Muscle layer of duodenum (tissue), 2 donors: ENCODE measurements around the gene IFI44L.

Experiments
- H3K27ac ChIP-seq: one replicate; pipeline ENCODE4 v1.7.0; 2013; ENCODE audit warnings: mild to moderate bottlenecking, low read length
- H3K27me3 ChIP-seq: one replicate; pipeline ENCODE4 v1.7.0; 2013; ENCODE audit warnings: low read depth, mild to moderate bottlenecking, control low read depth, low read length
- H3K36me3 ChIP-seq, 2 donors: one replicate each; pipeline ENCODE4 v1.7.0; 2013; ENCODE audit warnings: low read length in 2 of 2, control low read depth in 1 of 2, mild to moderate bottlenecking in 1 of 2; ENCODE audit not compliant: insufficient read depth in 2 of 2, control insufficient read depth in 1 of 2
- H3K4me1 ChIP-seq, 2 donors: one replicate each; pipeline ENCODE4 v1.7.0; 2013; ENCODE audit warnings: low read length in 2 of 2, mild to moderate bottlenecking in 2 of 2, control low read depth in 1 of 2, moderate library complexity in 1 of 2; ENCODE audit not compliant: insufficient read depth in 2 of 2, control insufficient read depth in 1 of 2
- H3K4me3 ChIP-seq, 2 donors: one replicate each; pipeline ENCODE4 v1.7.0; 2013; ENCODE audit warnings: low read length in 2 of 2, low read depth in 1 of 2, mild to moderate bottlenecking in 1 of 2
- H3K9me3 ChIP-seq, 2 donors: one replicate each; pipeline ENCODE4 v1.7.0; 2013; ENCODE audit warnings: low read length in 2 of 2, control low read depth in 1 of 2, mild to moderate bottlenecking in 1 of 2; ENCODE audit not compliant: control insufficient read depth in 1 of 2
- donor health status: healthy.

IFI44L gene

DNA sequence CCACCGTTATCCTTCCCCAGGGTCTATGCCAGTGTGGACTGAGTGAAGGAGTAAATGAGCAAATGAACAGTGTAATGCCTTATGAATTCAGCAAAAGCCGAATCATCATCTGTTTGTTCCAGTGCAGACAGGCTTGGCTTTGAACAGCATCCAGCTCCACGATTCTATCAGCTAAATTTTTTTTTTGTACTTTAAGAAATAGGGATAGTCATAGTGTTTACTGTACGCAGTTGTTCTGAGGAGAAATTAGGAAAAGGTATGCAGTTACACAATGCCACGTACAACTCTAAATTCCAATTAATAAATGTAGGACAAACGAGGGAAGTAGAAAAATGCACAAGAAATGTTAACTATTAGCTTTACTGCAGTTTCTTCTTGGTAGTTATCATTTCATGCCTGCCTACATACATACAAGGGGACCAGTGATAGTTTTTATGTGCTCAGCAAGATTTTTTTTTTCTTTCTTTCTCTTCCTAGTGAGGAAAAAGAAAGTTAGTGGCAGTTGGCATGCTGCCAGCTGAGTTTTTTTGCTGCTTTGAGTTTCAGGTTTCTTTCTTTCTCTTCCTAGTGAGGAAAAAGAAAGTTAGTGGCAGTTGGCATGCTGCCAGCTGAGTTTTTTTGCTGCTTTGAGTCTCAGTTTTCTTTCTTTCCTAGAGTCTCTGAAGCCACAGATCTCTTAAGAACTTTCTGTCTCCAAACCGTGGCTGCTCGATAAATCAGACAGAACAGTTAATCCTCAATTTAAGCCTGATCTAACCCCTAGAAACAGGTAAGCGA, at the start of gene IFI44L:
Gene IFI44L (plus strand): TSS at position 646 of the 777 bp plus-strand sequence. CDS start 7,468 bp downstream, outside the sequence.
- Histone ChIP-seq H3K9me3 (no peaks in the 10 kb centered on the region), H3K27ac (peak within 1 kb of the TSS; percentile 20), H3K27me3 (no peaks in the 10 kb centered on the region), H3K4me1 (peaks cover 4% of the 10 kb centered on the region in 2 donors), H3K4me3 (peak within 1 kb of the TSS; percentile 60 to 63), H3K36me3 (peaks cover 0 to 5% of the 10 kb centered on the region in 2 donors)

DNA sequence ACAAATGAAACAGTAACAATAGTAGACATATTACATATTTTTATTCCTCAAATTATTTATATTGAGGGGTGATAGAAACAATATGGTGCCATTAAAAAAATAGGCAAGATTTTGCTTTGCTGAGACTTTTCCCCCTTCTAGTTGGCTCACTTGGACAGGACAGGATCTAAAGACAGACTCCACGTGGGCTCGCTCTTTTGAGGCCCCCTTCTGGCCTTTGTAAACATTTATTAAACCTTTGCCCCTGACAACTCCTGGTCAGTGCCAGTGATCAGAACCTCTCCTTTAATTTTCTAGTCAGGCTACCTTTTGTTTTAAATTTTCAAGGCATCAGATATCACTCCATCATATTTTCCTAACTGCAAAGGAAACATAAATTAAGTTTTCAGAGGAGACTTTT, 49.7 kb upstream of the IFI44L start:
- Histone ChIP-seq H3K27me3 (no peaks in the 10 kb centered on the region), H3K9me3 (no peaks in the 10 kb centered on the region), H3K4me3 (no peak overlapping the region), H3K4me1 (no peaks in the 10 kb centered on the region), H3K27ac (no peak overlapping the region), H3K36me3 (no peaks in the 10 kb centered on the region)

DNA sequence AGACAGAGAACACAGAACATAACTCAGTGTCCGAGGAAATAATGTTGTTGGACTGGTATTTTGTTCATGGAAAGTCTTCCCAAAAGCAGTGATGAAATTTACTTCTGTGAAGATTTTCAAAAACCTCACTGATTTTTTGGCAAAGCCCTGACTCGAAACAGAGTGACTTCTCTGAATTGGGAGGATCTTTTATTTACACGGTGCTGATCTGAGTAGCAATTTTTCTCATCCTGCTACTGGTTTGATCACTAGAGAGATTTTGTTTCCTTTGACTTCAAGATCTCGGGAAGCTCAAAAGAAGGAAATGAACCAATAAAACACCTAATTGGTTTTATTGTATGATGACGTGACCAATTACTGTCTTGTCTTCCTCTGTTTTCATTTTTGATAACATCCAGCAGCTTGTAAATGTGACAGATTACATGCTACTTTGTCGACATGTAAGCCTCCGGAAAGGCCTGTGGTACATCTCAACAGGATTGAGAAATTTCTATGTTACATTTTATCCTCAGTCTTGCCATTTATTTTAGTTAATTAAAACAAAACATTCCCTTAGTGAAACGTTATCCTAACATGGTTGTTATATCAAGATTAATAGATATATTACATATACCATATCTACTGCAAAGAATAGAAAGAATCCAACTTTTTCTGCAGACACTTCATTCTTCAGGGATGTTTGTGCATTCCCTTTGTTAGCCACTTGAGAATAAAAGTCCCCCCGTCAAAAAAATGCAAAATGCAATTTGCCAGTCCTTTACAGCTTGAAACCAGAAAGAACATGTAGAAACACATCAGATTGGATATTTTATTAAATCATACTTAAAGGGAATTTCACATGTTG, 42.8 kb upstream of the IFI44L start:
- H3K36me3 ChIP-seq: no peaks in the 10 kb centered on the region
- no peaks in the 10 kb centered on the region for H3K27me3 ChIP-seq
- H3K4me3 ChIP-seq: no peak overlapping the region
- no peaks in the 10 kb centered on the region for H3K9me3 ChIP-seq
- no peak overlapping the region for H3K27ac ChIP-seq
- H3K4me1 ChIP-seq: no peaks in the 10 kb centered on the region

DNA sequence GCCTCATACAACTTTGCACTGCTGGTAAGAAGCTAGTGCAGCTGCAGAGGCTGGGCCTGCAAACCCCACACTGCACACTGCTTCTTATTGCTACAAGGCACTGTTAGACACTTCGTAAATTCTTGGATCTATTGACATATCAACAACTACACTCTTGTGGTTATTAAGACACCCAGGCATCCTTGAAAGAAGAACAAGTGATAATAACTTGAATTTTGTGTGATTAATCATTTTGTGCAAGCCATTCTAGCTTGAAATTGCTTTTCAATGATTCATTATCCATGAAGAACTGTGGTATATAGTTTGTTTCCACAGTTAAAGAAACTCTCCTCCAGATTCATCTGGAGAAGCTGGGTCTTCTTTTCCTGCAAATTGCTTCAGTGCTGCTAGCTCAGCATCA, 33.7 kb upstream of the IFI44L start:
- Histone ChIP-seq H3K9me3 (no peaks in the 10 kb centered on the region), H3K4me1 (no peaks in the 10 kb centered on the region), H3K27ac (no peak overlapping the region), H3K36me3 (no peaks in the 10 kb centered on the region), H3K4me3 (no peak overlapping the region), H3K27me3 (no peaks in the 10 kb centered on the region)

DNA sequence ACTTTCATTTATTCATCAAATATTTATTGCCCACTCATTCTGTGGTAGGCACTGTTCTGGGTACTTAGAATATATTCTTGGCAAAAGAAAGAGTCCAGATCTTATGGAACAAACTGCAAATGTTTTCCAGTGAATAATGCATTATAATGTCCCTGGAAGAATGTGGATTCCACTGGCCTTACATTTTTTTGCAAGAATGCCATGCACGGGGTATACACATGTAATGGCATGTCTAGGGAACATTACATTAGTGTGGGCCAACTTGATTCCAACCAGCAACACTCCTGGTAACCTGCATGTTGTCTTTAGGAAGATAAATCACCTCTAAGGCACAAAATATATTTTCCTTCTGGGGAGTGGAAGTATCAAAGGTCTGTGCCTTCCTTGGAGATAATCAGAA, 33.0 kb upstream of the IFI44L start:
- no peak overlapping the region for H3K4me3 ChIP-seq
- no peaks in the 10 kb centered on the region for H3K27me3 ChIP-seq
- no peaks in the 10 kb centered on the region for H3K9me3 ChIP-seq
- no peak overlapping the region for H3K27ac ChIP-seq
- H3K4me1 ChIP-seq: no peaks in the 10 kb centered on the region
- H3K36me3 ChIP-seq: no peaks in the 10 kb centered on the region

DNA sequence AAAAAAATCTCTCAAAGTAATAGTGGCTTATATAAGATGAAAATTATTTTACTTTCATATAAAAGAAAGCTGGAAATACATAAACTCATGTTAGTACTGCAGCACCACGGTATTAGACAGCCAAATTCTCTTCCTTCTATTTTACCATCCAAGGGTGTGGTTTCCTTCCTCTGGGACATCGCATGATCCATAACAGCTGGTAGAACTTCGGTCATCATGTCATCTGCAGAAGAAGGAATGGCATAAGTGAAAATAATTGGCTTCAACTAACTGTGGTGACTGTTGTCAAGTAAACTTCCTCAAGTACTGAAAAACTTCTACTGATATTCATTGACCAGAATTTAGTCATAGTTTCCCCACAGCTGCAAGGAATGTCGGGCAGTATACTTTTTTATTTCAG, 28.3 kb upstream of the IFI44L start:
- Histone ChIP-seq H3K27ac (no peak overlapping the region), H3K4me1 (no peaks in the 10 kb centered on the region), H3K4me3 (no peak overlapping the region), H3K36me3 (no peaks in the 10 kb centered on the region), H3K27me3 (no peaks in the 10 kb centered on the region), H3K9me3 (peaks cover 4 to 5% of the 10 kb centered on the region in 2 donors)

DNA sequence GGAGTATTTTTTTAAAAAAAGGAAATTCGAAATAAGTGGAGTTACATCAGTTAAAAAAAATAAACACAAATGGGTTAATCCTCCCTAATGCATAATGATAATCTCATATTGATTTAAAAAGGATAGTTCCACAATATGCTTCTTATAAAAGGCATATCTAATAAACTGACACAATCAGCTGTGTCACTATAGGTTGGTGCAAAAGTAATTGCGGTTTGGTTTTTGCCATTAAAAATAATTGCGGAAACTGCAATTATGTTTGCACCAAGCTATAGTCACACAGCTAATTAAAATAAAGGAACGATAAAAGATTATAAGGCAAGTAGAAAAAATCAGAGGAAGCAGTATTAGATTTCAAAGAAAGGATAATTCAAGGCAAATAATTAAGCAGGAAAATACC, 21.0 kb upstream of the IFI44L start:
- Histone ChIP-seq H3K4me1 (no peaks in the 10 kb centered on the region), H3K4me3 (no peak overlapping the region), H3K9me3 (peaks cover 4 to 5% of the 10 kb centered on the region in 2 donors), H3K27ac (no peak overlapping the region), H3K36me3 (no peaks in the 10 kb centered on the region), H3K27me3 (no peaks in the 10 kb centered on the region)

DNA sequence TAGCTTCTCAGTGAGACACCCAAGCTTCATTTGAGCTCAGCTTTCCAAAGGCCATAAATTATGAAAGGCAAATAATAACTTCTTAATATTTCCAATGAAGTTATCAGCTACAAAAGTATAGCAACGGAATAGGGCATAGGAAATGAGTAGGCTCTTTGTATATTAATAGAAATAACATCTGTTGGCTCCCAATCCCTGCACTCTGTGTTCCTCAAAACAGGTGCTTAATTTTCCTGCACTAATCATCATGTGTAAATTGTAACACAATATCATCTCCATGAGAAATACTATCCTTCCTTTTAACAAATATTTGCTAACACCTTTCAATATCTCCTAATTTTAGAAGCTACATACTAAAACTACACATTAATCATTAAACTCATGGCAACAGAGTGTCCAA, 19.2 kb upstream of the IFI44L start:
- H3K27ac ChIP-seq: no peak overlapping the region
- no peaks in the 10 kb centered on the region for H3K9me3 ChIP-seq
- no peaks in the 10 kb centered on the region for H3K4me1 ChIP-seq
- H3K36me3 ChIP-seq: no peaks in the 10 kb centered on the region
- no peaks in the 10 kb centered on the region for H3K27me3 ChIP-seq
- no peak overlapping the region for H3K4me3 ChIP-seq

DNA sequence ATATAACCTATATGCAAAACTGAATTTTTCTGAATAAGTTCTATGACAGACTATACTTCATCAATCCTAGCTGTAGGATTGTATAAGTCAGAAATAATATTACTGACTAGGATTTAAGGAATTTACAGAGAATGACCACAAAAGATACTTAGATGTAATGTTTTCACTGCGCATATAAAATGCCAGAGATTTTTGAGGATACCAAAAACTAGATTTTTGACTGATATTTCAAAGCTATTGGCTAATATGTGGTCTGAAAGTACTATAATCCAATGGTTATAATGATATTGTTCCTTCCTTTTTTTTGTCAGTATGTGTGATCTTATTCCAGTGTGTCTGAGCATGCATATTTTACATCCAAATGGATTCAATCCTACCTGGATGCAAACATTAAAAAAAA, 17.0 kb upstream of the IFI44L start:
- Histone ChIP-seq H3K4me1 (peaks cover 0 to 3% of the 10 kb centered on the region in 2 donors), H3K9me3 (no peaks in the 10 kb centered on the region), H3K36me3 (no peaks in the 10 kb centered on the region), H3K27ac (no peak overlapping the region), H3K4me3 (no peak overlapping the region), H3K27me3 (no peaks in the 10 kb centered on the region)

DNA sequence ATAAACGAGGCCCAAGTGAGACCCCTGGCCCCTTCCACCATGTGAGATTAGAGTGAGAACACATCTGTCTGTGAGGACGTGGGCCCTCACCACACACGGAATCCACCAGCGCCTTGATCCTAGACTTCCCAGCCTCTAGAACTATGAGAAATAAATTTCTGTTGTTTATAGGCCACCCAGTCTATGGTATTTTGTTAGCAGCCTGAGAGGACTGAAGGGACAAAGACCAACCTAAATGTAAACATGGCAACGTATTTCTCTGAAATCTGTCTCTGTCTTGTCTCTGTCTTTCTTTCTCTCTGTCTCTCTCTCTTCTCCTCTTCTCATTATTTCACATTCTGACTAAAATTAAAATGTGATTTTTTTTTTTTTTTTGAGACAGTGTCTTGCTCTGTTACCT, 15.6 kb upstream of the IFI44L start:
- Histone ChIP-seq H3K4me3 (no peak overlapping the region), H3K27ac (no peak overlapping the region), H3K36me3 (no peaks in the 10 kb centered on the region), H3K27me3 (no peaks in the 10 kb centered on the region), H3K4me1 (peaks cover 0 to 3% of the 10 kb centered on the region in 2 donors), H3K9me3 (no peaks in the 10 kb centered on the region)

DNA sequence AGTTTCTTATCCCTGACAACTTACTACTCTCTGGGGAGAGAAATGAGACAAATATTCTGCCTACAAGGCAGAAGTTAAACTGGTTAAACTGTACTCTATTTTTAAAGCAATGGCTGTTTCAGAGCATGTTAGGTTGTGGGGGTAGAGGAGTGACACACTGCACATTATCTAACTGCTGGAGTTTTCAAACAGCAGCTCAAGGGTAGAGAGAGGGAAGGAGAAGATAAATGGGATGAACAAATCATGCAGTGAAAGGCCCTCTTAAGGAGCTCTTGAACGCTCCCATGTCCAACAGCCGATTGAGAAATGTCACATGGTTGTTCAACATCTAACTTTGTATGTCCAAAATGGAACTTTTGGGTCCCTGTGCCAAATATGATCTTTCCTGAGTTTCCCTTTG, 14.0 kb upstream of the IFI44L start:
- H3K27ac ChIP-seq: peak overlapping the region; percentile 8
- H3K36me3 ChIP-seq: no peaks in the 10 kb centered on the region
- H3K4me1 ChIP-seq: peaks cover 0 to 3% of the 10 kb centered on the region in 2 donors
- no peak overlapping the region for H3K4me3 ChIP-seq
- H3K27me3 ChIP-seq: no peaks in the 10 kb centered on the region
- no peaks in the 10 kb centered on the region for H3K9me3 ChIP-seq
